PFSK-1 (cell line): ENCODE results near the gene ZNHIT2.

Source experiments
- FOXP2 ChIP-seq: optimal IDR thresholded peaks from 2 replicates; pipeline ENCODE3; 2011; ENCODE audit warnings: borderline replicate concordance, control low read depth, inconsistent platforms; ENCODE audit not compliant: insufficient read depth; ENCODE audit errors: extremely low read length, extremely low read depth
- POLR2AphosphoS5 ChIP-seq: IDR thresholded peaks from 2 replicates; pipeline ENCODE4 v1.6.1; 2012; ENCODE audit warnings: low read depth, mild to moderate bottlenecking, control low read depth, low read length, moderate library complexity
- SIN3A ChIP-seq: IDR thresholded peaks from 2 replicates; pipeline ENCODE4 v1.6.1; 2012; ENCODE audit warnings: mild to moderate bottlenecking, low read length, moderate library complexity, borderline replicate concordance; ENCODE audit not compliant: insufficient read depth
- TAF1 ChIP-seq: IDR thresholded peaks from 2 replicates; pipeline ENCODE4 v1.6.1; 2012; ENCODE audit warnings: low read length, control low read depth, borderline replicate concordance; ENCODE audit not compliant: insufficient read depth
- TF ChIP-seq, protein P1 (sequence below), 2 experiments: IDR thresholded peaks; 2 replicates each; pipeline versions ENCODE4 v1.6.1 to v1.8.0; 2011 to 2012; ENCODE audit warnings: low read depth in 2 of 2, low read length in 2 of 2, control low read depth in 1 of 2, inconsistent platforms in 1 of 2, mild to moderate bottlenecking in 1 of 2, moderate library complexity in 1 of 2; ENCODE audit not compliant: insufficient read depth in 1 of 2

- TF ChIP-seq SIN3A, result no peak
- TF ChIP-seq TAF1, result no peak
- TF ChIP-seq, protein P1, sequence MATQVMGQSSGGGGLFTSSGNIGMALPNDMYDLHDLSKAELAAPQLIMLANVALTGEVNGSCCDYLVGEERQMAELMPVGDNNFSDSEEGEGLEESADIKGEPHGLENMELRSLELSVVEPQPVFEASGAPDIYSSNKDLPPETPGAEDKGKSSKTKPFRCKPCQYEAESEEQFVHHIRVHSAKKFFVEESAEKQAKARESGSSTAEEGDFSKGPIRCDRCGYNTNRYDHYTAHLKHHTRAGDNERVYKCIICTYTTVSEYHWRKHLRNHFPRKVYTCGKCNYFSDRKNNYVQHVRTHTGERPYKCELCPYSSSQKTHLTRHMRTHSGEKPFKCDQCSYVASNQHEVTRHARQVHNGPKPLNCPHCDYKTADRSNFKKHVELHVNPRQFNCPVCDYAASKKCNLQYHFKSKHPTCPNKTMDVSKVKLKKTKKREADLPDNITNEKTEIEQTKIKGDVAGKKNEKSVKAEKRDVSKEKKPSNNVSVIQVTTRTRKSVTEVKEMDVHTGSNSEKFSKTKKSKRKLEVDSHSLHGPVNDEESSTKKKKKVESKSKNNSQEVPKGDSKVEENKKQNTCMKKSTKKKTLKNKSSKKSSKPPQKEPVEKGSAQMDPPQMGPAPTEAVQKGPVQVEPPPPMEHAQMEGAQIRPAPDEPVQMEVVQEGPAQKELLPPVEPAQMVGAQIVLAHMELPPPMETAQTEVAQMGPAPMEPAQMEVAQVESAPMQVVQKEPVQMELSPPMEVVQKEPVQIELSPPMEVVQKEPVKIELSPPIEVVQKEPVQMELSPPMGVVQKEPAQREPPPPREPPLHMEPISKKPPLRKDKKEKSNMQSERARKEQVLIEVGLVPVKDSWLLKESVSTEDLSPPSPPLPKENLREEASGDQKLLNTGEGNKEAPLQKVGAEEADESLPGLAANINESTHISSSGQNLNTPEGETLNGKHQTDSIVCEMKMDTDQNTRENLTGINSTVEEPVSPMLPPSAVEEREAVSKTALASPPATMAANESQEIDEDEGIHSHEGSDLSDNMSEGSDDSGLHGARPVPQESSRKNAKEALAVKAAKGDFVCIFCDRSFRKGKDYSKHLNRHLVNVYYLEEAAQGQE (IDR thresholded peaks at IDR 0.05; ENCODE audit: insufficient read depth in 1 of 2, low read depth in 2 of 2, low read length in 2 of 2), result no peak
- TF ChIP-seq POLR2AphosphoS5, result no peak
- TF ChIP-seq FOXP2, result no peak
These were observed 13.3 kb upstream of the ZNHIT2 start for GRCh38 chr11:65130631-65131416.
